Epithelial cell of prostate (primary cell): ENCODE data around the gene SYNE2.
A peak's percentile ranks its signal among the peaks of the same experiment; 100 is the strongest.

ENCODE experiments used
- DNase-seq: peaks from one replicate; pipeline ENCODE4 v3.0.0-alpha.2; 2011; ENCODE audit warnings: low read depth, low spot score
- H3K27ac ChIP-seq: fragments of 450-650 bp; 2 replicates; pipeline ENCODE4 v1.5.1; 2017; ENCODE audit warnings: mild to moderate bottlenecking

The SYNE2 gene

DNA sequence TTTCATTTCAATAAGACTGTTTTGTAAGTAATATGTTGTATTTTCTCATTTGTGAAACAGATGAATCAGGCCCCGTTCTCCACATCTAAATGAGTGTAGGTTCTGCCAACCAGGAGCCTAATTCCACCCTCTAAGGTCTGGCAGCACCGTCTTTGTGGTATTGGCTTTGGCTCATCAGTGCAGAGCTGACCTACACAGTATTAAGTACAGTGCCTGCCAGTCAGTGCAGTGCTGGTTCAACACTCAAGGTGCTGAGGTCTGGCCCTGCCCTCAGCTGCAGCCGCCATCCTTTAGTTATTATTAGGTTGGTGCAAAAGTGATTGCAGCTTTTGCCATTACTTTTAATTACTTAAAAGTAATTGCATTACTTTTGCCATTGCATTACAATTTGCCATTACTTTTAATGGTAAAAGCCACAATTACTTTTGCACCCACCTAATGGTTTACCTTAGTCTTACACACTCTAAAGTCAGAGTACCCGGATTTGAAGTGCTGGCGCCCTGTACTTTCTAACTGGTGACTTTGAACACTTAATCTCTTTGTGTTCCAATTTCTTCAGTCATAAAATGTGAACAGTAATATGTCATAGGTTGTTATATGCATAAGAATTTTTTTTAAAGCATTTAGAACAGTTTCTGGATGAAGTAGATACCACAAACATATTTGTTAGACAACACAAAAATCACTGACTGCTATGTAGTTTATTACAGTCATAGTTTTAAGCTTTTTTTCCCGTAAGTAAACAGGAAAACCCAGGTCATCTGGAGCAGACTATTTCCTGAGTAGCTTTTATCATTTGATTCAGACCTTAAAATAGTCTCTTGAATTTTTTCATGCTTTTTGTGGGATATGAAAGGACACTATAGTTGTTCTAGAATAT lies 99.5 kb downstream of the SYNE2 start:
- H3K27ac ChIP-seq: no peak overlapping the region
- DNase-seq: no peak

DNA sequence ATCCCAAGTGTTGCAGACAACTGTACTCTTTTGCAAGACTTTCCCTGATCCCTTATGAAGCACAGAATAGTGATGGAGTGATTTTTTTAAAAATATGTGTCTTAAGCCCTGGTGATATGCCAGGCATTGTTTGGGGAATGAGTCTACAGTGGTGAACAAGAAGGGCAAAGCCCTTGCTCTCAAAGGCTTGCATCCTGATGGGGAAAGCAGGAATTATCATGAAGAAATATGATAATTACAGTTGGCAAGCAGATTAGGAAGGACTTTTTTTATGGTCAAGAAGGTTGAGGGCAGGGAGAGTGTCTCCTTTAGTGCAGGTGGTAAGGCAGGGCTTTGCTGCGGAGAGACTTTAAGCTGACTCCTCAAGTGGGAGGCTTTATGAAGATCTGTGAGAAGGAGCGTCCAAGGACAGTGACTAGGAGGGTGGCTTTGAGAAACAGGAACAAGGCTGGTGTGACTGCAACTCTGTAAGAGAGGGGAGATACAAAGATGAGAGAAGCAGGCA lies 100.2 kb downstream of the SYNE2 start:
- no peak for DNase-seq

DNA sequence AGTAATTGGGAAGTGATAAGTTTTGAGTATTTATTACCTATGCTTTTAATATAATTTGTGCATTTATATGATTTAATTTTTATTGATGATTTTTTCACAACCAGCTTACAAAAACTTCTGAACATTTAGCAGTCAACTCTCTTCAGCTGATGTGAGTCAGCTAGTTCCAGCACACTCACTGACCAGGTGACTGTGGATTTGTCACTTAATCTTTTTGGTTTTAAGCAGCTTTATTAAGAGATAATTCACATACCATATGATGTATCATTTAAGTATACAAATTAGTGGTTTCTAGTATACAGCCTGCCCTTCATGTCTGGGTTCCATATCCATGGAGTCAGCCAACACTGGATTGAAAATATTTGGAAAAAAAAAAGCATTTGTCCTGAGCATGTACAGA lies 103.5 kb downstream of the SYNE2 start:
- peak; percentile 50 for DNase-seq
- no peak overlapping the region for H3K27ac ChIP-seq

More for the DNA sequence above, 100.2 kb downstream of the SYNE2 start:
- H3K27ac ChIP-seq: no peak overlapping the region

DNA sequence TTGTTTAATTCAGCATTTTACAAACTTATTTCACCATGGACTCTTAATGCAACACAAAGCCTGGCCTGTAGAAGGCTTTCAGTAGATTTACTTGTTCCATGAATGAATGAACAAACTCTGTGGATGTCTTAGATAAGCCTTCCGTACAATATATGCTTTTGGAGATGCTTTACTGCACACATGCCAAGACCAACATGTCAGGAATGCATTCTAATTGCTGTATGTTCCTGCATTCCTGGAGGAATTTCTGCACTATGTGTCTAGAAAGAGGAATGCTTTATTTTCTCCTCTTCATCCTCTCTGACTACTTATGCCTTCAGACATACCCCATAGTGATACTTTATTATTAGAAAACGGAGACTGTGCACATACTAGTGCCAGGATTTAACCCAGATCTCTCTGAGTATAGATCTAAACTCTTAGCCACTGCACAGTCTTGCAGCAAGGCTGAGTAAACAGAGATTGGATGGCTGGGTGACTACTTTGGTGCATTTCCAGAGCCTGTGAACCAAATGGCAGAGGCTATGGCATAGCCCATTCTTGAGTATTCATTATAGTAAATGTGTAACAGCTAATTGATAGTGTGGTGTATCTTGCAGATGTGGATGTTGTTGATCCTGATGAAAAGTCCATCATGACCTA lies 108.2 kb downstream of the SYNE2 start:
- no peak for DNase-seq
- no peak overlapping the region for H3K27ac ChIP-seq

DNA sequence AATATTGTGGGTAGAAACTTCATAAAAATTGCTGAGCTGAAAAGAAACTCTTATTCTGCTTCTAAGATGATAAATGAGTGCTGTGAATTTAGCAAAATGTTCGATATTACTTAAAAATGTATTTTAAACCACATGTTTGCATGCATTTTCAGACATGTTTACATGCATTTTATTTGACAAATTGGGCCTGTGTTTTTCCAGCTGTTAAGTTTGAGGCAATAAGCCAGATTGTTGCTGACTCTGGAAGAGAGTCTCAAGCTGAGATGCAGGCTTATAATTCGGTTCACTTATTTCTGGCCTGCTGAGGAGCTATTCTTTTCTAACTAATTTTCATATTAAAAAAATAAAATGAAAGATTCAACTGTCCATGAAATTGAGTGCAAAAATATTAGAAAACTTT lies 110.1 kb downstream of the SYNE2 start:
- DNase-seq: no peak
- no peak overlapping the region for H3K27ac ChIP-seq

DNA sequence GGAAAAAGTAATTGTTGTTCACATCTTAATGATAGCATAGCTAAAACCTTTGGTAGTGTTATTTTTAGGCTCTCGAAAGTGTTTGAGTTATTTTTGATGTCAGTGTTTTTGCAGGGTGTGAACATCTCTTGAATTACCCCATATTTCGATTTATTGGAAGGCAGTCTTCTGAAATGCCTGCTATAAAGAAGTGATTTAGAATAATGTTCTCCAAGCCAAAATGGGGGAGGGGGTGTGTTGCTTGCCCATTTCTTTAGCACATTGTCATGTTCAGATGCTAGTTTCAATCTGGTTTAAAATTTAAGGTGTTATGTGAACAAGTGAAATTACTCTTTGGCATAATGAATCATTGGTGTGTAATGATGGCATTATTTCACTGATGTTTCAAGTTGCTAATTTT lies 110.6 kb downstream of the SYNE2 start:
- no peak for DNase-seq

DNA sequence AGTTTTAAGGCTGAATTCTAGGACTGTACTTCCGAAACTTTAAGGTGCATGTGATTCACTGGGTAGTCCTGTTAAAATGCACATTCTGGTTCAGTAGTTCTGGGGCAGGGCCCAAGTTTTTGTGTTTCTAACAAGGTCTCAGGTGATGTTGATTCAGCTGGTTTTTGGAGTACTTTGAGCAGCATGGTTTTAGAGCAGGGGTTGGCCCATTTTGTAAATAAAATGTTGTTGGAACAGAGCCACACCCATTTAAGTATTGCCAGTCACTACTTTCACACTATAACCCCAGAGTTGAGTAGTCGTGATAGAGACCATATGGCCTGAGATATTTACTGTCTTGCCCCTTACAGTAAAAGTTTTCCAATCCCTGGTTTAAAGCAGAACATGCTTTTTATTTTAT lies 111.3 kb downstream of the SYNE2 start:
- DNase-seq: no peak
- no peak overlapping the region for H3K27ac ChIP-seq

More for the DNA sequence above, 110.6 kb downstream of the SYNE2 start:
- H3K27ac ChIP-seq: no peak overlapping the region

DNA sequence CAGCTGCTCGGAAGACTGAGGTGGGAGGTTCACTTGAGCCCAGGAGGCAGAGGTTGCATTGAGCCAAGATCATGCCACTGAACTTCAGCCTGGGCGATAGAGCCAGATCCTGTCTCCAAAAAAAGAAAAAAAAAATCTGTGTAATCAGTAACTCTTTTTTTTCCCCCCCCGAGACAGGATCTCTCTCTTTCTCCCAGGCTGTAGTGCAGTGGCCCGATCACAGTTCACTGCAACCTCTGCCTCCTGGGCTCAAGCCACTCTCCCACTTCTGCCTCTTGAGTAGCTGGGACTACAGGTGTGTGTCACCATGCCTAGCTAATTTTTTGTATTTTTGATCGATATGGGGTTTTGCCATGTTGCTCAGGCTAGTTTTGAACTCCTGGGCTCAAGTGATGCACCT lies 113.6 kb downstream of the SYNE2 start:
- DNase-seq: no peak
- H3K27ac ChIP-seq: no peak overlapping the region

DNA sequence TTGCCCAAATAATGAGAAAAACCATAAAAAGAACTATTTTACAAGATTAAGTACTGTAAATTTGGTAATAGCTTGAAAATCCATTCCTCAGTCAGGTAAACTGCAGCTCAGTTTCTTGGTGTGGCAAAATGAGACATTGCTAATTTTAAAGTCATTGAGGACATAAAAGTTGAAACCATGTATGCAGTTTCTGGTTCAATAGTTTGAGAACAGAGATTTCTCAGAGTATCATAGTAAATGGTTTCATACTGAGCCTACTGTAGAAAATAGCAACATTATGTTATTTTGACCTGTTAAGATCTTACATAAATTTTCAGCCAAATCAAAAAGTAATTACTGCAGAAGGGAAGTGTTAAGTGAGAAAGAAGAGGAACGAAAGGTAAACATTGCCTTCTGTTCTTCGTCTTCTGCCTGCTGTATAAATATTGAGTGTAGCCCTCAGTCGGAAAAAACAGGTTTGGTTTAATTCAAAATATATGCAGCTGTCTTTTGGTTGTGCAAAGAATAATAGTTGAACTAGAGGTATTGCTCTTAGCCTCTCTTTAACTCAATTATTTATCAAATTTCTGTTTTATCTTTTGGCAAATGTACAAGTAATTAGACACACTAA lies 119.6 kb downstream of the SYNE2 start:
- no peak for DNase-seq
- H3K27ac ChIP-seq: no peak overlapping the region

DNA sequence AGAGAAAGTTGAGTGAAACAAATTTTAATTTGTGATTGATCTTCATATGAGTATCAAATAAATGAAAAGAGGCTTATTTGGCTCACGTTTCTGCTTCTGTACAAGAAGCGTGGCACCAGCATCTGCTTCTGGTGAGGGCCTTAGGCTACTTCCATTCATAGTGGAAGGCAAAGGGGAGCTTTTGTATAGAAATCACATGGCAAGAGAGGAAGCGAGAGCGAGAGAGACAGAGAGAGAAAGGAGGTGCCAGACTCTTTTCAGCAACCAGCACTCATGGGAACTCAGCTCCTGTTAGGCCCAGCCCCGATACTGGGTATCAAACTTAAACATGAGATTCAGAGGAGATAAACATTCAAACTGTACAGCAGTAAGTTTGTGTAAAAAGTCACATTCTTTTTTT lies 121.4 kb downstream of the SYNE2 start:
- DNase-seq: no peak
- no peak overlapping the region for H3K27ac ChIP-seq

DNA sequence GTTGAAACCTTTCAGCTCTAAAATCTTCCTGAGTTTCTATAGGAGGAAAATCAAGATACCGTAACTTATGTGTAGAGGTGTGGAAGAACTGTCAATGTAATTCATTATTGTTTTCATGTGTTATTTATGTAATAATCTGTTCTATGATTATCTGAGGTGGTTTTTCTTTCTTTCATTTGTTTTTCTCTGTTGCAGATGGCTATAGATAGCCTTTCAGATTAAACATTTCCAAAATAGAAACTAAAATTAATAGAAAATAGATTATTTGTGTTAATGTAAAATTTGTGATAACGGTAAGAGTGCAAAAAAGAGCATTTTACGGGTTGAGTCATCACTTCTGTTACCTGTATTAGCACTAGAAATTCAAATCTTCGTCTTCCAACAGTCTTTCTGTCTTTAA lies 128.8 kb downstream of the SYNE2 start:
- H3K27ac ChIP-seq: no peak overlapping the region

DNA sequence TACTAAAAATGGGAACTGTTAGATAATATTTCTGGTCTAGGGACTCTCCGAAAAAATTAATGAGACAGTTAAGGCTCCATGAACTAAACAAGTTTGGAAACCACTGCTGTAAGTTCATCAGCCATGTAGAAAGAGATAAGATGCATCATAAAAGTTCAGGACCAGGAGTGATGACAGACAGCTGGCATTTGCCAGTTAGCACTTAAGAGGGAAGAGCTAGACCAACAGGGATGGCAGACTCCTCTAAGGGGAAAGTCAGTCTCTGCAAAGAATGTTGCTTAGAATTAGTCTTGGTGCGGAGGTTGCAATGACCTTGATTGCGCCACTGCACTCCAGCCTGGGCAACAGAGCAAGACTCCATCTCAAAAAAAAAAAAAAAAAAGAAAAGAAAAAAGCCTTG lies 129.4 kb downstream of the SYNE2 start:
- no peak overlapping the region for H3K27ac ChIP-seq
- no peak for DNase-seq

More for the DNA sequence above, 128.8 kb downstream of the SYNE2 start:
- no peak for DNase-seq

DNA sequence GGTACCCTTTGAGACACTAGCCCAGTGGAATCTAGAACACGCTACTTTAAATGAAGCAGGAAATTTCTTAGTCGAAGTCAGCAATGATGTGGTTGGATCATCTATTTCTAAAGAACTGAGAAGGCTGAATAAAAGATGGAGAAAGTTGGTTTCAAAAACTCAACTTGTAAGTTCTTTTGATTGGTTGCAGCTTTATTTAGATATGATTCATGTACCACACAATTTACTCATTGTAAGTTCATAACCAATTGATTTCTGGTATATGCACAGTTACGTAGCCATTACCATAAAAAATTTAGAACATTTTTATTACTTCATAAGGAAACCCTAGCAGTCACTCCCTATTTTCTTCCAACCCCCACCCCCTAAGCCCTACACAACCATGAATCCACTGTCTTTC lies 129.8 kb downstream of the SYNE2 start:
- DNase-seq: no peak
- no peak overlapping the region for H3K27ac ChIP-seq

DNA sequence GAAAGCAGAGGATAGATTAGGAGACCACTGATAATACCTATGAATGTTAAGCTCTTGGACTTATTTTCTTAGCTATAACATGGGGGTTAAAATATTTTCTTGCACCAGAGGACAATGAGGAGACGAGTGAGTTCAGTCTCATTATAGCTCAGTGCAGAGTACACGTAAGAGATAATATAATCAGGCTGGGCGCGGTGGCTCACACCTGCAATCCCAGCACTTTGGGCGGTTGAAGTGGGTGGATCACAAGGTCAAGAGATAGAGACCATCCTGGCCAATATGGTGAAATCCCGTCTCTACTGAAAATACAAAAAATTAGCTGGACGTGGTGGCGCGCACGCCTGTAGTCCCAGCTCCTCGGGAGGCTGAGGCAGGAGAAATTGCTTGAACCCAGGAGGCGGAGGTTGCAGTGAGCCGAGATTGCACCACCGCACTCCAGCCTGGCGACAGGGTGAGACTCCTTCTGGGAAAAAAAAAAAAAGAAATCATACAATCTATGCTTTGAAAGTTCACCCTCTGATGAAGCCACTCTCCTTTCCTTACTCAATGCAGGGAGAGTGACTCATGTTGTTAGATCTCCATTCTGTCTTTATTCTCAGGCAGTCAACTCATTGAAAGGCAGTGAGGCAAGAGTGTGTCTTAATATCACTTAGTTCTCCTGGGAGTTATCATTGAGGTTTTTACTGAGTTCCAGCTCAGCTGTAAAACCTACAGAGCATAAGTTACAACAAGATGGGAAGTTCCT lies 134.2 kb downstream of the SYNE2 start:
- H3K27ac ChIP-seq: no peak overlapping the region
- DNase-seq: peak; percentile 56

DNA sequence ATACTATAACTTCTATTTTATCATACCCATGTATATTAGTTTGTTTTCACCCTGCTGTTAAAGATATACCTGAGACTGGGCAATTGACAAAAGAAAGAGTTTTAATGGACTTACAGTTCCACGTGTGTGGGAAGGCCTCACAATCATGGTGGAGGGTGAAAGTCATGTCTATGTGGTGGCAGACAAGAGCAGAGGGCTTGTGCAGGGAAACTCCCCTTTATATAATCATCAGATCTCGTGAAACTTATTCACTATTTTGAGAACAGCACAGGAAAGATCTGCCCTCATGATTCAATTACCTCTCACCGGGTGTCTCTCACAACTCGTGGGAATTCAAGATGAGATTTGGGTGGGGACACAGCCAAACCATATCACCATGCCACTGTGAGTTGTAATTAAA lies 135.8 kb downstream of the SYNE2 start:
- DNase-seq: no peak
- no peak overlapping the region for H3K27ac ChIP-seq

DNA sequence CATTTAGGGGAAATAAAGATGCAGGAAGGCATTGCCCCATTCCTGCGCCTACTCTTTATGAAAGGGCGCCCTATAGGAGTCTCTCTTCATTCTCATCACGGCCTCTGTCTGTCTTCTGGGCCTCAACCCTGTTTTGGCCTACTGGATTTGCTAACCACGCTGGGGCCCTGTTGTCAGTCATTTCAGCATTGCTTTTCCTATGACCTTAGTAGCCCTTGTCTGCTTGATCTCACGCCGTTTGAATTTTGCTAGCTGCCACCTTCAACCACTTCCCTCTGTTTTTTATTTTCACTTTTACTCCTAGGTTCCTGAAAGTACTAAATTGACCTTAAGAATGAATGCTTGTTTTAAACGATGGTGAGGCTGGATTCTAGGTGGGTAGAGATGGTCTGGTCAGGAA lies 139.0 kb downstream of the SYNE2 start:
- no peak overlapping the region for H3K27ac ChIP-seq
- no peak for DNase-seq

DNA sequence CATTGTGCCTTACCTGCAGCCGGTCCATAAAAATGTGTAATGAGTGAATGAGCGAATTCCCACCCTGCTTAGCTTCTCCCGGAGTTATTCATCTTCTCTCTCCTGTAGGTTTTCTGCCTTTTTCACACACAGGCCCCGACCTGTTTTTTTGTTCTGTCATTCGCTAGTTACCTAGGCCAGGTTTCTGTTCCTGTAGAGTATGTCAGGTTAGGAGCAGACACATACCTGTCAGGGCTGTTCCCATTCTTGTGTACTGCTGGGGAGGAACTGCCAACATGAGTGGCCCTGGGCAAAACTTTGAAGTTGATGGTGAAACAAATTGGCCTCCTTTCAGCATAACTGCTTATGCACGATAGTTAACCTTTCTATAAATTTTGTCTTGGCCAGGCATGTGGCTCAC lies 140.1 kb downstream of the SYNE2 start:
- H3K27ac ChIP-seq: peak overlapping the region; percentile 56
- peak; percentile 91 for DNase-seq

DNA sequence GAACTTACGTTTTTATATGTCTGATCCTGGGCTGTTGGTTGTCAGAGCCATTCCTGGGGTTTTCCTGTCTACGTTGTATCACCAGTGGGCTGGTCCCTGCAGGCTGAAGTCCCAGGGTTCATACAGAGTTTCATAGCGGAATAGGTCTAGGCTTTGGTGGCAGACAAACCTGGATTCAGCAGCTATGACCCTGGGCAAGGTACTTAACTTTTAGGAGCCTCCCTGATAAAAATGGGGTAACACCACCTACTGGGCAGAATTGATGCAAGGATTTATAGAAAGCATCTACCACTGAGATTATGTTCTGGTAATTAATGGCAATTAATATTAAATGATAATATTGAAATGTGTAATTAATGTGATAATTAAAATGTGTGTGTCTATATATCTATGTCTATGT lies 141.2 kb downstream of the SYNE2 start:
- DNase-seq: peak; percentile 3
- no peak overlapping the region for H3K27ac ChIP-seq

DNA sequence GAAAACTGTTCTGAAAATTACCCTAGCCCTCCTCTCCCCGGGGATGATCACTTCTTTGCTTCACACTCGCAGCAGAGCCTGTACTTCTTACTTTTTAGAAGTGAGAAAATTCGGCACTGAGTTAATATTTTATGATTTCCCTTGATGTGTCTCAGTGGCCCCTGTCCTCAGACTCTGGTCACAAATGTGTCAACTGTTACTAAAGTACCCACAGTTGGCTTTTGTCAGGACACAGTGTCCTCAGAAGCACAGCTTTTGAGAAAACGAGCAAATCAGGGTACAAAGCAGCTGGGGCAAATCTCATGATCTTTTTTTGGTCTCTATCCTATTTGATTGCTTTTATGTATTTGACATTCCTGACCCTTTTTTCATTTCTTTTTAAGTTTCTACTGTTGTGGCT lies 142.5 kb downstream of the SYNE2 start:
- DNase-seq: no peak
- H3K27ac ChIP-seq: no peak overlapping the region

DNA sequence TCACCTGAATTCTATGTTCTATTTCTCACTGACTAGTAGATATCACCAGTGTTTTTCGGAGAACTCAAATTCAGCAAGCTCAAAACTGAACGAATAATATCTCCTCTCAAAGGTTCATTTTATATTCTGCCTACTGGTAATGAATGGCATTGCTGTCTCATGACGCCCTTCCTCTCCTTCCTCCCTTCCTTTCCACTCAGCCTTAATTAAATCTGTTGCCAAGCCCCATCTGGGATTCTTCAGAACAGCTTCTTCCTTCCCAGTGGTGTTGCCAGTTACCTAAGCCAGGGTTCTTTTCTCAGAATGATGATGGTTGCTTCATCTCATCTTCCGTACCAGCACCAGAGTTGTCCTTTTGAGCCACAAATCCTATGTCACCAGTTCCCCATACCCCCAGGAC lies 143.2 kb downstream of the SYNE2 start:
- no peak for DNase-seq
- no peak overlapping the region for H3K27ac ChIP-seq
